ENCODE measurements around the gene ULK4. TPM values are rescaled to one million over a fixed set of nuclear protein-coding genes. Genes with fewer than 3 reads are reported as not detected.

Gene ULK4
- total RNA-seq, 1 experiment from 2014 or later = 14.3 TPM

GRCh38 chr3:41365973-41366372, 595.9 kb downstream of the ULK4 start:
- ATAC-seq = no peak
- no peaks in the 10 kb centered on the region for H3K9me3 ChIP-seq (ENCODE audit: control insufficient read depth, insufficient read depth, low read depth, low read length)

GRCh38 chr3:41364736-41365135, 597.2 kb downstream of the ULK4 start:
- Histone ChIP-seq H3K27ac (ENCODE audit: low read length) (no peak overlapping the region), H3K9me3 (ENCODE audit: control insufficient read depth, insufficient read depth, low read depth, low read length) (no peaks in the 10 kb centered on the region), H3K4me3 (ENCODE audit: low read depth in 2 of 2, low read length in 2 of 2) (no peak overlapping the region), H3K27me3 (ENCODE audit: control insufficient read depth, insufficient read depth, low read length) (no peaks in the 10 kb centered on the region), H3K4me1 (ENCODE audit: control insufficient read depth, insufficient read depth, low read length) (no peaks in the 10 kb centered on the region), H3K36me3 (ENCODE audit: control insufficient read depth, insufficient read depth, low read length) (no peaks in the 10 kb centered on the region)
- no peak for DNase-seq (ENCODE audit: low read depth, low spot score)
- CTCF ChIA-PET = no interaction called here
- BruUV-seq (replicated peaks) = no TSS peak
- ATAC-seq = no peak
- TF ChIP-seq SIN3A (IDR thresholded peaks at IDR 0.05; ENCODE audit: borderline replicate concordance, insufficient read depth, low read depth, low read length) (no peak), TCF7L2 (IDR thresholded peaks at IDR 0.05; ENCODE audit: low read depth, low read length) (no peak), POLR2AphosphoS5 (IDR thresholded peaks at IDR 0.05; ENCODE audit: low read depth, low read length) (no peak), REST (IDR thresholded peaks at IDR 0.05; ENCODE audit: insufficient read depth in 1 of 2, low read depth in 2 of 2, low read length in 1 of 2) (no peak), CTCF (IDR thresholded peaks at IDR 0.05) (no peak)
- POLR2A ChIA-PET = no interaction called here
- intact Hi-C loops (cut with micrococcal nuclease; ENCODE audit: unreplicated experiment) (no loop called here), in situ Hi-C loops (cut with HindIII; ENCODE audit: low pct_unique_long_range_greater_than_20kb, low sequenced_read_pairs) (no loop called here)

More at GRCh38 chr3:41365973-41366372, 595.9 kb downstream of the ULK4 start:
- in situ Hi-C loops (cut with HindIII; ENCODE audit: low pct_unique_long_range_greater_than_20kb, low sequenced_read_pairs) (no loop called here), intact Hi-C loops (cut with micrococcal nuclease; ENCODE audit: unreplicated experiment) (no loop called here)
- DNase-seq (ENCODE audit: low read depth, low spot score) = no peak
- Histone ChIP-seq H3K27ac (ENCODE audit: low read length) (no peak overlapping the region), H3K27me3 (ENCODE audit: control insufficient read depth, insufficient read depth, low read length) (no peaks in the 10 kb centered on the region), H3K36me3 (ENCODE audit: control insufficient read depth, insufficient read depth, low read length) (no peaks in the 10 kb centered on the region), H3K4me3 (ENCODE audit: low read depth in 2 of 2, low read length in 2 of 2) (no peak overlapping the region), H3K4me1 (ENCODE audit: control insufficient read depth, insufficient read depth, low read length) (no peaks in the 10 kb centered on the region)
- TF ChIP-seq CTCF (IDR thresholded peaks at IDR 0.05) (no peak), POLR2AphosphoS5 (IDR thresholded peaks at IDR 0.05; ENCODE audit: low read depth, low read length) (no peak), TCF7L2 (IDR thresholded peaks at IDR 0.05; ENCODE audit: low read depth, low read length) (no peak), REST (IDR thresholded peaks at IDR 0.05; ENCODE audit: insufficient read depth in 1 of 2, low read depth in 2 of 2, low read length in 1 of 2) (no peak), SIN3A (IDR thresholded peaks at IDR 0.05; ENCODE audit: borderline replicate concordance, insufficient read depth, low read depth, low read length) (no peak)
- POLR2A ChIA-PET = no interaction called here
- BruUV-seq (replicated peaks) = no TSS peak
- CTCF ChIA-PET = no interaction called here
